Stimulated activated effector memory CD8-positive, alpha-beta T cell treated with anti-CD3 and anti-CD28 coated beads, Interleukin-12 subunit alpha, Interleukin-12 subunit beta, amount 100 ng/mL, for 72 hours (primary cell): Measurements from ENCODE around the gene FER1L5.

Experiments
- ATAC-seq: fragments of 150-1000 bp; cut with Tn5 transposase; 2 replicates; pipeline ENCODE4 v1.10.0; 2021
- DNase-seq, 2 donors: peaks; one replicate each; pipeline ENCODE4 v3.0.0; 2021 to 2022; ENCODE audit warnings: low spot score in 2 of 2
- H3K27ac Mint-ChIP-seq: one replicate; pipeline ENCODE4 v1.8.0; 2022; ENCODE audit warnings: mild to moderate bottlenecking, mixed read lengths
- H3K36me3 Mint-ChIP-seq: one replicate; pipeline ENCODE4 v1.8.0; 2022; ENCODE audit warnings: mild to moderate bottlenecking, mixed read lengths
- H3K4me1 Mint-ChIP-seq: one replicate; pipeline ENCODE4 v1.8.0; 2022; ENCODE audit warnings: mixed read lengths
- H3K4me3 Mint-ChIP-seq: one replicate; pipeline ENCODE4 v1.8.0; 2022; ENCODE audit warnings: mild to moderate bottlenecking, mixed read lengths
- H3K9me3 Mint-ChIP-seq: one replicate; pipeline ENCODE4 v1.8.0; 2022; ENCODE audit warnings: mixed read lengths

The FER1L5 gene

DNA sequence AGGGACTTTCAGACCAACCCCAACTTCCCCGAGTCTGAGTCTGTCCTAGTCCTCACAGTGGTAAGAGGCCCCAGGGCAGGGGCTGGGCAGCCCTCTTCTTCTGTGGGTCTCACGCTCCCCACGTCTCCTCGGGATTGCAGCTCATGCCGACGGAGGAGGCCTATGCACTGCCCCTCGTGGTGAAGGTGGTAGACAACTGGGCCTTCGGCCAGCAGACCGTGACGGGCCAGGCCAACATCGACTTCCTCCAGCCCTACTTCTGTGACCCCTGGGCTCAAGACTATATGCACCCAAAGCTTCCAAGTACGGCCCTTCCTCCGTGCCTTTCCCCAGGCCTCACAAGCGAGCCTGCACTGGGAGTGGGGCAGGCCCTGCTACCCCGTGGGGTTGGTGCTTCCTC lies 53.0 kb downstream of the FER1L5 start:
- H3K36me3 Mint-ChIP-seq, result no peaks in the 10 kb centered on the region
- DNase-seq (no peak), ATAC-seq (no peak)
- no peak overlapping the region for H3K4me3 Mint-ChIP-seq
- H3K27ac Mint-ChIP-seq, result no peak overlapping the region
- peaks cover 5% of the 10 kb centered on the region for H3K4me1 Mint-ChIP-seq
- H3K9me3 Mint-ChIP-seq, result no peaks in the 10 kb centered on the region

DNA sequence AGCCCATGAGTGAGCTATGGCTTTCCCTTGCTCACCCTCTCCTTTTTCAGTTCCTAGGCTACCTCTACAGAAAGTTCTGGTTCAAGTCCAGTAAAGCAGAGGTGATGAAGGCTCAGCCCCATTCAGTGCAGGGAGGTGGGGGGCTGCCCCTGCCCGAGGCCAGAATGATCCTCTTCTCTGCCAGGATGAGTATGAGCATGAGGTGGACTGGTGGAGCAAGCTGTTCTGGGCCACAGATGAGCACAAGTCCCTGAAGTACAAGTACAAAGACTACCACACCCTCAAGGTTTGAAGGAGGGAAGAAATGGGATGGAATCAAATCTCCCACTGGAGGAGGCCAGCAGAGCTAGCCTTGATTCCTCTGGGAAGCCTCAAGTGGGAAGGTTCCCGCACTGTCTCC lies 54.9 kb downstream of the FER1L5 start:
- no peaks in the 10 kb centered on the region for H3K9me3 Mint-ChIP-seq
- H3K36me3 Mint-ChIP-seq, result no peaks in the 10 kb centered on the region
- peaks cover 5% of the 10 kb centered on the region for H3K4me1 Mint-ChIP-seq
- DNase-seq, result no peak
- no peak for ATAC-seq
- no peak overlapping the region for H3K4me3 Mint-ChIP-seq
- peak overlapping the region; percentile 26 for H3K27ac Mint-ChIP-seq

DNA sequence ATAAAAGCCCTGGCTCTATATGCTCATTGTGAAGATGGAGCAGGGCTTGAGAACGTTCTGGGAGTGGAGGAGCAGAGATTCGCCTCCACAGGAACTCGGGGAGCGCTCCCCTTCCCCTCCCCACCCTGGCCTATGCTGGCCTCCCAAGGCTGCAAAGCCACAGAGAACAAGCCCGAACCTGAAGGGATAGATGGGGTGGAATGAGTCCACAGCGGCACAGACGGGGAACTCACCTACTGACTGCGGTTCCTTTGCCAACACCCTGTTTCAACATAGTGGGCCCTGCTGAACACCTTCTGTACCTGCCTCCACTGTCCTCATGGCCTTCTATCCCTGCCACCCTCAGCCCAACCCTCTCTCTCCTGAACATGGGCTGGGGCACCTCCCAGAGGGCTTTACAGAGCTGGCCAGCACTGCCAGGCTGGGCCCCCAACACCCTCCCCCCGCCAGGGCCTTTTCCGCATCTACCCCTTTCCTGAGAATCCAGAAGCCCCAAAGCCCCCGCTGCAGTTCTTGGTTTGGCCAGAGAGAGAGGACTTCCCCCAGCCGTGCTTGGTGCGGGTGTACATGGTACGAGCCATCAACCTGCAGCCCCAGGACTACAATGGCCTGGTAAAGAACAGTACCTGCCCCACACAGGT lies 55.8 kb downstream of the FER1L5 start:
- DNase-seq, result no peak
- no peaks in the 10 kb centered on the region for H3K9me3 Mint-ChIP-seq
- ATAC-seq, result no peak
- peaks cover 5% of the 10 kb centered on the region for H3K4me1 Mint-ChIP-seq
- no peak overlapping the region for H3K4me3 Mint-ChIP-seq
- peaks cover 6% of the 10 kb centered on the region for H3K36me3 Mint-ChIP-seq
- H3K27ac Mint-ChIP-seq, result peak overlapping the region; percentile 35

DNA sequence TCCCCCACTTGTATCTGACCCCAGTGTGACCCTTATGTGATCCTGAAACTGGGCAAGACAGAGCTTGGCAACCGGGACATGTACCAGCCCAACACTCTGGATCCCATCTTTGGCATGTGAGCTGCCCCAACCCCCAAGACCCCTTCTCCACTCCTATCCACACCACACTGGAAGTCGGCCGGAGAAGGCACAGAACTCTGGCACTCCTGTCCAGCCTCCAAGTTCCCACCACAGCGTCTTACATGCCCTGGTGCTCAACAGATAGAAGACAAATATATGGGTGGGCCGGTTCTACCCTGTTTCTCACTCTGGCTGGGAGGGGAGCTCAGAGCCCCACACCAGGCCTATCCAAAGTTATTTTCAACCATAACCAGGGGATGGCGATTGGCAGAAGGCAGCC lies 56.5 kb downstream of the FER1L5 start:
- Mint-ChIP-seq H3K4me3 (no peak overlapping the region), H3K9me3 (no peaks in the 10 kb centered on the region), H3K27ac (peak overlapping the region; percentile 35), H3K4me1 (peaks cover 5% of the 10 kb centered on the region), H3K36me3 (peaks cover 9% of the 10 kb centered on the region)
- DNase-seq (no peak), ATAC-seq (no peak)

DNA sequence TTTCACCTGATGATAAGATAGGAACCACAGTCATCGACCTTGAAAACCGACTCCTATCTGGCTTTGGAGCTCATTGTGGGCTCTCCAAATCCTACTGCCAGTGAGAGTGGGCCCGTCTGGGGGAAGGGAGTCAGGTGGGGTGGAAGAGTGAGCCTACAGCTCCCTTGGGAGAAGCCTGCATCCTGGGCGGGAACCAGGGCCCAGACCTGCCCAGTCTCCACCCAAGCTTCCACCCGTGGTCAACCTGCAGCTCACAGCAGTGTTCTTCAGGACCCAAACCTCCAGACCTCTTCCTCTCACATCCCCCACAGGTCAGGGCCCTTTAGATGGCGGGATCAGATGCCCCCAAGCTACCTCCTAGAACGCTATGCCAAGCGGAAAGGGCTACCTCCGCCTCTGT lies 57.1 kb downstream of the FER1L5 start:
- Mint-ChIP-seq H3K4me1 (no peaks in the 10 kb centered on the region), H3K9me3 (no peaks in the 10 kb centered on the region), H3K4me3 (no peak overlapping the region), H3K27ac (no peak overlapping the region), H3K36me3 (peaks cover 15% of the 10 kb centered on the region)
- DNase-seq (no peak), ATAC-seq (no peak)

DNA sequence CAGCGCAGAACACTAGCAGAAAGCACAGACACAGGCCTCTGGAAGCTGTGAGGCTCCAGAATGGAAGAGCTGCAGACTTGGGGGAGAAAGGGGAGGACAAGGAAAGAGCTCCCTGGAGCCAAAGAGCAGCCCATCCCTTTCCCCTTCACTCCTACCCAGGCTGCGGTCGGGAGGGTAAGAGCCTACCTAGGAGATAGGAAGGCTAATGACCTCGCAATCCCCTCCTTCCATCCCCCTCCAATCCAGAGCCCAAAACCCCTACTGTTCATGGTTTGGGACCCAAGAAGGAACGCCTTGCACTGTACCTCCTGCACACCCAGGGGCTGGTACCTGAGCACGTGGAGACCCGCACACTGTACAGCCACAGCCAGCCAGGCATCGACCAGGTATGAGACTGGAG lies 57.5 kb downstream of the FER1L5 start:
- no peak overlapping the region for H3K27ac Mint-ChIP-seq
- no peak for ATAC-seq
- H3K9me3 Mint-ChIP-seq, result no peaks in the 10 kb centered on the region
- H3K36me3 Mint-ChIP-seq, result peaks cover 17% of the 10 kb centered on the region
- H3K4me1 Mint-ChIP-seq, result no peaks in the 10 kb centered on the region
- H3K4me3 Mint-ChIP-seq, result no peak overlapping the region
- no peak for DNase-seq

DNA sequence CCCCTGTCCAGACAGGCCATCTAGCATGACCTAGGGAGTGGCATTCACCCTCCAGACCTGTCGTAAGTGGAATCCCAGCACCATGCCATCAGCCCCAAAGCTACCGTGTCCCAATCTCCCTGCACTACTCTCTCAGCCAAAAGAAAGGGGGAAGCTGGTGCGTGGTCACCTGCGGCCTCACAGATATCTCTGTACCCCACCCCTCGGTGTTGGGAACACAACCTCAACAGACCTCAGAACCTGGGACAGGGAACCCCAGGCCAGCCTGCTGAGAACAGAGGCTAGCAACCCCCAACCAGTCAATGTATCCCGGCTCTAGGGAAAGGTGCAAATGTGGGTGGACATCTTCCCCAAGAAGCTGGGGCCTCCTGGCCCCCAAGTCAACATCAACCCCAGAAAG lies 59.1 kb downstream of the FER1L5 start:
- Mint-ChIP-seq H3K4me3 (no peak overlapping the region), H3K9me3 (no peaks in the 10 kb centered on the region), H3K4me1 (no peaks in the 10 kb centered on the region), H3K27ac (peak overlapping the region; percentile 75), H3K36me3 (peaks cover 29% of the 10 kb centered on the region)
- DNase-seq (no peak), ATAC-seq (no peak)

DNA sequence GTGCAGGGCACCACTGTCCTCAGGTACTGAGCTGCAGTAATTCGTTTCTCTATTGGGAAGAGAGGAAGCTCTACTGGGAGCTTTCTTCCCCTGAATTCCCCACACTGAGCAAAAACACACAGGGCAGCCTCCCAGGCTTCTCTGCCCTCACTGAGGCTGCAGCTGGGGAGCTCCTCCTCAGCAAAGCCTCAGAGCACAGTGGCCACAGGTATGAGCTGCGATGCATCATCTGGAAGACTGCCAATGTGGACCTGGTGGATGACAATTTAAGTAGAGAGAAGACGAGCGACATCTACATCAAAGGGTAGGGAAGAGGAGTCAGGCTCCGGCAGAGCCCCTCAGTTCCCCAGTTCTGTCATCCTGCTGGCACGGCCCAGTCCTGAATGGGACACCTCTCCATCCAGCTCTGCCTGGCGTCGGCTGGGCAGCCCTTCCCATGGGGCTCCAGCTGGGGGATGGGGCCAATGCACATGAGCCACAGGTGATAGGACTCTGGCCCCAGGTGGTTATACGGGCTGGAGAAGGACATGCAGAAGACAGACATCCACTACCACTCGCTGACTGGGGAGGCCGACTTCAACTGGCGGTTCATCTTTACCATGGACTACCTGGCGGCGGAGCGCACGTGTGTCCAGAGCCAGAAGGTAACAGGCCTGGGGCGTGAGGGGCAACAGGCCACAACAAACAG lies 59.7 kb downstream of the FER1L5 start:
- peaks cover 35% of the 10 kb centered on the region for H3K36me3 Mint-ChIP-seq
- H3K4me3 Mint-ChIP-seq, result no peak overlapping the region
- no peak for ATAC-seq
- peak overlapping the region; percentile 75 for H3K27ac Mint-ChIP-seq
- no peak for DNase-seq
- H3K9me3 Mint-ChIP-seq, result no peaks in the 10 kb centered on the region
- no peaks in the 10 kb centered on the region for H3K4me1 Mint-ChIP-seq

DNA sequence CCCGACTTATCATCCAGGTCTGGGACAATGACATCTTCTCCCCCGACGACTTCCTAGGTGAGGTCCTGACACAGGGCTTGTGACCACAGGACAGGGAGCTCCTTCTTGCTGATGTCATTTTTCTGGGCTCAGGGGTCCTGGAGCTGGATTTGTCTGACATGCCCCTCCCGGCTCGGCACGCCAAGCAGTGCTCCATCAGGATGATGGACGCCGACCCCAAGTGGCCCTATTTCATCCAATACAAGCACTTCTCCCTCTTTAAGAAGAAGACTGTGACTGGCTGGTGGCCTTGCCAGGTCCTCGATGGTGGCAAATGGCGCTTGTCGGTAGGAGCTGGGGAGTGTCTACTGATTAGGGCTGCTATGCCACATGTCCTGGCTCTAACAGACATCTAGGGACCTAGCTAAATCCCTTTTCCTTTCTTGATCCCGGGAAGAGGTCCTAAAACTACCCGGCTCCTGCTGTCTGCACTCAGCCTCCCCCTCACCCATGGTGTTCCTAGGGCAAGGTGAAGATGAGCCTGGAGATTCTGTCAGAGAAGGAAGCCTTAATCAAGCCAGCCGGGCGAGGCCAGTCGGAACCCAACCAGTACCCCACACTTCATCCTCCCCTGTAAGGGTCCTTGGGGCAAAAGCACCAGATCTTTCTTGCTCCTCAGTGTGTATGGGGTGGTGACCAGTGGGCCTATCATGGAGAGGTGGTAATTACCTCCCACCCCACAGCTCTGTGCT lies 60.6 kb downstream of the FER1L5 start:
- H3K27ac Mint-ChIP-seq, result no peak overlapping the region
- ATAC-seq (no peak), DNase-seq (no peak)
- H3K4me1 Mint-ChIP-seq, result no peaks in the 10 kb centered on the region
- no peaks in the 10 kb centered on the region for H3K9me3 Mint-ChIP-seq
- H3K4me3 Mint-ChIP-seq, result no peak overlapping the region
- H3K36me3 Mint-ChIP-seq, result peaks cover 41% of the 10 kb centered on the region

DNA sequence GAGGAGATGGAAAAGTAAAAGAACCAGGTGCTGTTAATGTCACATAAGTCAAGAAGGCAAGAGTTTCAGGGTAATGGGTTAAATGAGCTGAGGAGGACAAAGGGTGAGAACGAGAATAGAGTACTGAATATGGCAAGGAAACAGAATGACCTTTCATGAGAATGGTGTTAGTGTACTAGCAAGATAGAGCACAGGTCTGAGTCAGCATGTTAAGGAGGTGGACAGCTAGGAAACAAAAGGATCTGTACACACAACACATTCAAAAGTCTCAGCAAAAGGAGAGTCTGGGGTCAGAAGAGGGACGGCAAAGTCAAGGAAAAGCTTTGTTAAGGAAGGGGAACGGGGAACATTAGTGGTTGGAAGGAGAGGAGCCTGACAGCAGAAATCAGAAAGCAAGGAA lies 68.4 kb downstream of the FER1L5 start:
- DNase-seq (no peak), ATAC-seq (no peak)
- Mint-ChIP-seq H3K27ac (no peak overlapping the region), H3K36me3 (peaks cover 53% of the 10 kb centered on the region), H3K9me3 (no peaks in the 10 kb centered on the region), H3K4me1 (no peaks in the 10 kb centered on the region), H3K4me3 (no peak overlapping the region)

DNA sequence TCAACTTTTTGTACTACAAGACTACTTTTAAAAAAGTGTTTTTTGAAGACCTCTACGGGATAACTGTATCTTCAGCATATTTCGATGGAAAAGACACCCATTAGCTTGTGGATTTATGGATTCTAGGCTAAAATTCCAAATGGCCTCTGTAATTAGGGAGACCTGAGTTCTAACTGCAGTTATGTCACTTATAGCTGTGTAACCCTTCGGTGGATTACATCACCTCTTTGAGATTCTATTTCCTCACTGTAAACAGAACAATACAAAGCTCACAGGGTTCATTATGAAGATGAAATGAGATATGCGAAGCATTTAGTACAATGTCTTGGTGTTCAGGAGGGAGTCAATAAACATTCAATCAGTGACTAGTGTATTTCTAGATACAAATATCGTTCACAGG lies 73.1 kb downstream of the FER1L5 start:
- DNase-seq, result no peak
- H3K36me3 Mint-ChIP-seq, result peaks cover 32% of the 10 kb centered on the region
- no peaks in the 10 kb centered on the region for H3K9me3 Mint-ChIP-seq
- no peak overlapping the region for H3K27ac Mint-ChIP-seq
- no peak overlapping the region for H3K4me3 Mint-ChIP-seq
- ATAC-seq, result no peak
- peaks cover 6% of the 10 kb centered on the region for H3K4me1 Mint-ChIP-seq

DNA sequence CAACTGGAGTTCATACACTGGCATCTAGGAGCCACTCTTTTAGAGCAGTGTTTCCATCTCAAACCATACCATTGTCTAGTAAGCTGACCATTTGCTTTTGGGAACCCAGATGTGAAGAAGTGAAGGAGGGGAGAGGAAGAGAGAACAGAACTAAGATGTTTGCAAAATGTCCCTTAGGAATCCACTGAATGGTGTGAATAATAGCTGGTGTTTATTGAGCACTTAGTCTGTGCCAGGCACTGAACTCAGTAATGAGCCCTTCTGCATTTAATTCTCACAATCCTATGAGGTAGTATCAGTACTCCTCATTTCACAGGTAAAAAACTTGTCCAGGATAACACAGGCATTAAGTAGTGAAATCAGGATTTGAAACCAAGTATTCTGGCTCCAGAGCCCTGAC lies 73.8 kb downstream of the FER1L5 start:
- Mint-ChIP-seq H3K9me3 (no peaks in the 10 kb centered on the region), H3K36me3 (peaks cover 25% of the 10 kb centered on the region), H3K27ac (peak overlapping the region; percentile 65), H3K4me1 (peaks cover 6% of the 10 kb centered on the region), H3K4me3 (no peak overlapping the region)
- DNase-seq (no peak), ATAC-seq (no peak)

DNA sequence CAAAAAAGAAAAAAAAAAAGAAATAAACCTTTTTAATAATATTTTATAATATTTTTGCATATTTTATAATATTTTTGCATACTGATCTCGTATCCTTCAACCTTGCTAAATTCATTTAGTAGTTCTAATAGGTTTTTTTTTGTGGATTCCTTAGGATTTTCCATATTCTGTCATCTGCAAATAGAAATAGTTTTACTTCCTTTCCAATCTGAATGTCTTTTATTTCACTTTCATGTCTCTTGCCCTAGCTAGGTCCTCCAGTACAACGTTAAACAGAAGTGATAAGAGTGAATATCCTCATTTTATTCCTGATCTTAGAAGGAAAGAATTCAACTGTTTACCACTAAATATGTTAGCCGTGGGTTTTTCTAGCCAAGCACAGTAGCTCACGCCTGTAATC lies 83.6 kb downstream of the FER1L5 start:
- Mint-ChIP-seq H3K27ac (no peak overlapping the region), H3K4me1 (no peaks in the 10 kb centered on the region), H3K9me3 (no peaks in the 10 kb centered on the region), H3K4me3 (no peak overlapping the region), H3K36me3 (peaks cover 66% of the 10 kb centered on the region)
- DNase-seq, result no peak
- ATAC-seq, result no peak

DNA sequence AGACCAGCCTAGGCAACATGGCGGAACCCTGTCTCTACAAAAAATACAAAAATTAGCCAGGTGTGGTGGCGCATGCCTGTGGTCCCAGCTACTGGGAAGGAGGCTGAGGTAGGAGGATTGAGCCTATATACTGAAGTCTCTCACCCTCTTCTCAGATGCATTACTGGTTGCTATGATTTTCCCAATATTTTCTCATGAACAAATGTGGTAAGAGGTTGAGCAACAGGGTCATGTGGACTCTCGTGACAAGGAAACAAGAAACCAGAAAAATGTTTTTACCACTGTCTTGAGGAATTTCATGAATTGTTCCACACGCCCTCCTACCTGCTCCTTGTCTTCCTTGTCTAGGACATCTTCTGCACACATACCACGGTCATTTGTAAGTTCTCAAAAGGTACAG lies 84.9 kb downstream of the FER1L5 start:
- H3K9me3 Mint-ChIP-seq, result no peaks in the 10 kb centered on the region
- no peak for DNase-seq
- no peaks in the 10 kb centered on the region for H3K4me1 Mint-ChIP-seq
- no peak overlapping the region for H3K27ac Mint-ChIP-seq
- peaks cover 79% of the 10 kb centered on the region for H3K36me3 Mint-ChIP-seq
- no peak for ATAC-seq
- no peak overlapping the region for H3K4me3 Mint-ChIP-seq

DNA sequence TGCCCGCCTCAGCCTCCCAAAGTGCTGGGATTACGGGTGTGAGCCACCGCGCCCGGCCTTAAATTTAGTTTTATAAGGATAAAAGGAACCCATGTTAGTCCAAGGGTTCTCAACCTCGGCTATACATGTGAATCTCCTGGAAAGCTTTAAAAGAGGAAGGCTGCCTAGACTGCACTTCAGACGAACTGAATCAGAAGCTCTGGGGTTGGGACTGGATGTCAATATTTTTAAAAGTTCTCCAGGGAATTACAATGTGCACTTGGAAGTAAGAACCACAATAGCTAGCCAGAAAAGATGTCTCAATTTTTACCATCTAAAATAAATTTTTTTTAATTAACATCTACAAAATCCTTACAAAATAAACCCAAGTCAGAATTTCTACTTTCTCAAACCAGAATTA lies 87.2 kb downstream of the FER1L5 start:
- peaks cover 2% of the 10 kb centered on the region for H3K4me1 Mint-ChIP-seq
- no peak for DNase-seq
- H3K36me3 Mint-ChIP-seq, result peaks cover 94% of the 10 kb centered on the region
- ATAC-seq, result no peak
- no peaks in the 10 kb centered on the region for H3K9me3 Mint-ChIP-seq
- no peak overlapping the region for H3K4me3 Mint-ChIP-seq
- H3K27ac Mint-ChIP-seq, result peak overlapping the region; percentile 8

DNA sequence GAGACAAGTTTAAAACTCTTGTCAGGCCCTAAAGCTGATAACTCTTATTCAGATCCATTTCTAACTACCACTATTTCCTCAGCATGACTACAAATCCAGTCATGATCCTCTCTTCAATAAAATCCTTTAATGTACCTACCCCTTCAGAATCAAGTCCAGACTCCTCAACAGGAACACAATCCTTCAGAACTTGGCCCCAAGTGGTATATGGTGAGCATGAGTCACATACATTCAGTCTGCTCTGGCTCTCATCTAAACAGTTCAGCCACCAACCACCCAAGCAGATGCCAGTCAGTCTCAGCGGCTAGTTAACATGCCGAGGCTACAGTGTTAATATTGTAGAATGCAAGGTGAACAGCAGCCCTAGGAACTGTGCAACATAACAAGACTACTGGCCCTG lies 87.6 kb downstream of the FER1L5 start:
- ATAC-seq, result no peak
- Mint-ChIP-seq H3K9me3 (no peaks in the 10 kb centered on the region), H3K27ac (peak overlapping the region; percentile 8), H3K4me1 (peaks cover 7% of the 10 kb centered on the region), H3K36me3 (peaks cover 94% of the 10 kb centered on the region), H3K4me3 (no peak overlapping the region)
- no peak for DNase-seq
